Chondrocyte (in vitro differentiated cells): ENCODE results near the gene PTMA. TPM values are rescaled to one million over a fixed set of nuclear protein-coding genes. Genes with fewer than 3 reads are reported as not detected.
A peak's percentile ranks its signal among the peaks of the same experiment; 100 is the strongest.

ENCODE experiments used
- DNase-seq: peaks from one replicate; pipeline ENCODE4 v3.0.0; 2021; ENCODE audit warnings: mixed read lengths, low spot score
- H3K27ac Mint-ChIP-seq: one replicate; pipeline ENCODE4 v1.8.0; 2021; ENCODE audit warnings: mild to moderate bottlenecking, moderate library complexity, mixed read lengths; ENCODE audit not compliant: unreplicated experiment
- H3K27me3 Mint-ChIP-seq: 2 replicates; pipeline ENCODE4 v1.8.0; 2021; ENCODE audit warnings: low read depth, mixed read lengths
- H3K36me3 Mint-ChIP-seq: 2 replicates; pipeline ENCODE4 v1.8.0; 2021; ENCODE audit warnings: low read depth, mixed read lengths
- H3K4me1 Mint-ChIP-seq: 2 replicates; pipeline ENCODE4 v1.8.0; 2021; ENCODE audit warnings: low read depth, mild to moderate bottlenecking, mixed read lengths
- H3K4me3 Mint-ChIP-seq: one replicate; pipeline ENCODE4 v1.8.0; 2021; ENCODE audit warnings: mild to moderate bottlenecking, moderate library complexity, mixed read lengths; ENCODE audit not compliant: unreplicated experiment
- H3K9me3 Mint-ChIP-seq: 2 replicates; pipeline ENCODE4 v1.8.0; 2021; ENCODE audit warnings: low read depth, mixed read lengths
- total RNA-seq: library from RNA; stranded (reverse); gene quantifications from 3 replicates; pipeline ENCODE4 v1.2.1, GENCODE V29; 2021
- TF ChIP-seq, protein P1 (sequence below): fragments of 200-600 bp; sonication (generic); IDR thresholded peaks from 2 replicates; pipeline ENCODE4 v1.5.0; 2021; ENCODE audit warnings: antibody characterized with exemption, mild to moderate bottlenecking, moderate library complexity

The PTMA gene
- total RNA-seq, 1 donor from 2014 or later: 391 TPM

DNA sequence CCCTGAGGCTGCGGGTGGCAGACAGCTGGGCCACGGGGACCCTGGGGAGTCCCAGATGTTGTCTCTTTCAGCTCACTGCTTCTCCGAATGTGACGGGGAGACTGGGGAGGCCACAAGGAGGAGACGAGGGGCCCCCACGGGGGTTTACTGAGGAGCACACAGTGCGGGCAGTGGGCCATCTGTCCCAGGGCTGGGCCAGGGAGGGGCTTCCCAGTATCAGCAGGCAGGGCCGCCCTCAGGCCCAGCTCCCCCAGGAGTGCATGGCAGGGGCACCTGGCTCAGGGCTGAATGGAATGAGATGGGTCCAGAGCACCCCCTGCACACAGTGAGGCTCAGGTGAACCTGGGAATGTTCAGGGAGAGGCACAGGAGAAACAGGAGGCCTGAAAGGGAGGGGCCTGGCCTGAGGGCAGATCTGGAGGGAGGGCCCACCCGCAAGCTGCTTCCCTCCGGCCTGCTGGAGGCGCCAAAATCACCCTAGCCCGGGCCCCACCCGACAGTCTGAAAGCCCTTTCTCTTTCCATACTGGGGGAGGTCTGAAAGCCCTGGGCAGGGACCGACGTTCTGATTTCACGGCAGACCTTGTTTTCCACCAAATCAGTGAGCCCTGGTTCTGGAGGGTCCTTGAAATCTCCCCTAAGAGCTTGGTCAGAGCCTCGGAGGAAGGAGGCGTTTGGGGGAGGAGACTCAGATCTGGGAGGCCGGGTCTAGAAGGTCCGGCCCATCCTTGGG is 35.5 kb upstream of the PTMA start:
- DNase-seq: no peak

DNA sequence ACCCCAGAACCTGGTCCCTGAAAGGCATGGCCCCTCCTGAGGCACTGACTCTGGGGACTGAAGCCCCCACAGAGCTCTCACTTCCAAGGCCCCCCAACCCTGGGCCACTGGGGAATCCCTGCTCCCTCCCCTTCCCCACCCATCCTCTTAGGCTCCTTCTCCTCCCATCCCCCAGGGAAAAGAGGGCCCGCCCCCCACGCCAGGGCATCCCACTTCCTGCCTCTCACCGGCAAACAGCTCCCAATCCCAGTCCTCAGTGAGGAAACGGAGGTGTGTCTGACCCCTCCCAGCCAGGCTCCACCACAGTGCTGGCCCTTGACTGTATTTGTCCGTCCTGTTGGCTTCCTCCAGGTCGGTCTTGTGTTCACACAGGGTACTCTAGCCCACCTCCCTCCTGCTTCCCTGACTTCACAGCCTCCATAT is 35.0 kb upstream of the PTMA start:
- Mint-ChIP-seq H3K36me3 (no peaks in the 10 kb centered on the region), H3K9me3 (no peaks in the 10 kb centered on the region), H3K27me3 (no peaks in the 10 kb centered on the region), H3K4me1 (peaks cover 20% of the 10 kb centered on the region), H3K4me3 (no peak overlapping the region), H3K27ac (no peak overlapping the region)
- DNase-seq: no peak
- TF ChIP-seq, protein P1, sequence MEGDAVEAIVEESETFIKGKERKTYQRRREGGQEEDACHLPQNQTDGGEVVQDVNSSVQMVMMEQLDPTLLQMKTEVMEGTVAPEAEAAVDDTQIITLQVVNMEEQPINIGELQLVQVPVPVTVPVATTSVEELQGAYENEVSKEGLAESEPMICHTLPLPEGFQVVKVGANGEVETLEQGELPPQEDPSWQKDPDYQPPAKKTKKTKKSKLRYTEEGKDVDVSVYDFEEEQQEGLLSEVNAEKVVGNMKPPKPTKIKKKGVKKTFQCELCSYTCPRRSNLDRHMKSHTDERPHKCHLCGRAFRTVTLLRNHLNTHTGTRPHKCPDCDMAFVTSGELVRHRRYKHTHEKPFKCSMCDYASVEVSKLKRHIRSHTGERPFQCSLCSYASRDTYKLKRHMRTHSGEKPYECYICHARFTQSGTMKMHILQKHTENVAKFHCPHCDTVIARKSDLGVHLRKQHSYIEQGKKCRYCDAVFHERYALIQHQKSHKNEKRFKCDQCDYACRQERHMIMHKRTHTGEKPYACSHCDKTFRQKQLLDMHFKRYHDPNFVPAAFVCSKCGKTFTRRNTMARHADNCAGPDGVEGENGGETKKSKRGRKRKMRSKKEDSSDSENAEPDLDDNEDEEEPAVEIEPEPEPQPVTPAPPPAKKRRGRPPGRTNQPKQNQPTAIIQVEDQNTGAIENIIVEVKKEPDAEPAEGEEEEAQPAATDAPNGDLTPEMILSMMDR: no peak

More for the DNA sequence above, 35.5 kb upstream of the PTMA start:
- Mint-ChIP-seq H3K9me3 (no peaks in the 10 kb centered on the region), H3K36me3 (no peaks in the 10 kb centered on the region), H3K27me3 (no peaks in the 10 kb centered on the region), H3K4me3 (no peak overlapping the region), H3K27ac (no peak overlapping the region), H3K4me1 (peaks cover 19% of the 10 kb centered on the region)
- TF ChIP-seq, protein P1: peak; percentile 59

DNA sequence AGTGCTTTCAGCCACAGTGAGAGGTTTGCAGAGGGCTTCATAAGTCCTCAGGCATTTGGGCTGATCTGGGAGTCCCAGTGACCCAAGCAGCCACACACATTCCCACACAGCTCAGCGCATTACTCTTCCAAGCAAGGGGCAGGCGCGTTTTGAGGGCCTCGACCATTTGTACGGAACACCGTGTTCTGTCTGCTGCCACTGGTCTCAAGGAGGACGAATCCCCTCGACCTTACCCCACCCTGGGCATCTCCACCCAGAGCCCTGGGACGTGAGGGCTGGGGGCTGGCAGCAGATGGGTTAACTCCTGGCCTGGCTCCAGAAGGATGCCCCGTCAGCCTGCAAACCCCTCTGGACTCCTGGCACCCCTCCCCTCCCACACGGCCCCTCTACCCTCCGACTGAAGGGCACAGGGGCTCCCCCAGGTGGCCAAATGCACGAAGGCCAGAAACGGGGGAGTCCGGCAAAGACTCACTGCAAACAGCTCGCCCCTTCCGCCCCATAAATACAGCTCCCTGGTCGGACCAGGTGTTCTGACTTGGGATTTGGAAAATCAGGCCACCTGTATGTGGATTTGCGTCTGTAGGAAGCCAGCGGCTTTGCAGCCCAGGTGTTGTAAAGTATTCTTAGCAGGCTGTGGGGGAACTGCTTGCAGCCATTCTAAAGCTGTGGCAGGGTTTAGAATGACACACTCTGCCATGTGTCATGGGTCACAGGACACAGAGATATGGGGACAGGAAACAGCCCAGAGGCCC is 33.6 kb upstream of the PTMA start:
- no peaks in the 10 kb centered on the region for H3K9me3 Mint-ChIP-seq
- H3K27ac Mint-ChIP-seq: peak overlapping the region; percentile 49
- DNase-seq: no peak
- H3K36me3 Mint-ChIP-seq: no peaks in the 10 kb centered on the region
- TF ChIP-seq, protein P1: peak; percentile 95
- H3K4me1 Mint-ChIP-seq: peaks cover 20% of the 10 kb centered on the region
- no peak overlapping the region for H3K4me3 Mint-ChIP-seq
- no peaks in the 10 kb centered on the region for H3K27me3 Mint-ChIP-seq

DNA sequence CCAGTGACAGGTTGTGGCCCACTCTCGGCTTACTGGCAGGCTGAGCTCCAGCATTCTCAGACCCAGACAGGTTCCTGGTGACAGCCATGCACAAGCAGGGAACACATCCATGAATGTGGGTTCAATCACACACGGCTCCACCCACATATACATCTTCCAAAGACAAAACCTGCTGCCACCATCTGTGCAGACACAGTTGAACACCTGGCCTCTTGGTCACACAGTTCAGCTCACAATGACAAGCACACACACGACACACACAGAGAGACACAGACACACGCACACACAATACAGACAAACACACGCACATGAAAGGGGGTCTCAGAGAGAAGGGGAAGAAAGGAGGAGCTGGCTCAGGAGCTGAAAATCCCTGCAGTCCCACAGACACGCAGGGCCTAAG is 32.1 kb upstream of the PTMA start:
- TF ChIP-seq, protein P1: no peak
- no peak overlapping the region for H3K27ac Mint-ChIP-seq

DNA sequence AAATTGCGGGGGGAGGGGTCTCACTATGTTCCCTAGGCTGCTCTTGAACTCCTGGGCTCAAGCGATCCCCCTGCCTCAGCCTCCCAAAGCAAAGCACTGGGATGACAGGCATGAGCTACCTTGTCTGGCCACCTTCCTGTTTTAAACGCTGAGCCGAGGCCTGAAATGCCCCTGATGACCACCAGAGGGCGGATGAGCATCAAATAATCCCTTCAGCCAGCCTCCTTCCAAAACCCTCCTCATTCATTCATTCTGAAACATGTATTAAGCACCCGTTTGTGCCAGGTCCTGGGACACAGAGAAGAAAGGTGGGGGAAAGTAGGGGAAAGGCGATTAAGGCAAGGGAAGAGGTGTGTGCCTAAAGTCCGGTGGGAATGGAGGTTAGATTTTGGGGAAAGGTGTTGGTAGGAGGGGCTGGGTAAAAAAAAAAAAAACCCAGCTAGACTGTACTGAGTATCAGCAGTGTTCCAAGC is 30.7 kb upstream of the PTMA start:
- Mint-ChIP-seq H3K27ac (peak overlapping the region; percentile 65), H3K4me3 (no peak overlapping the region)
- DNase-seq: no peak

More for the DNA sequence above, 32.1 kb upstream of the PTMA start:
- no peak for DNase-seq
- Mint-ChIP-seq H3K27me3 (no peaks in the 10 kb centered on the region), H3K4me1 (peaks cover 20% of the 10 kb centered on the region), H3K36me3 (no peaks in the 10 kb centered on the region), H3K9me3 (no peaks in the 10 kb centered on the region), H3K4me3 (no peak overlapping the region)

More for the DNA sequence above, 30.7 kb upstream of the PTMA start:
- H3K36me3 Mint-ChIP-seq: no peaks in the 10 kb centered on the region
- H3K4me1 Mint-ChIP-seq: peaks cover 18% of the 10 kb centered on the region
- H3K9me3 Mint-ChIP-seq: no peaks in the 10 kb centered on the region
- TF ChIP-seq, protein P1: peak; percentile 88
- H3K27me3 Mint-ChIP-seq: no peaks in the 10 kb centered on the region
